Endothelial cell of umbilical vein (primary cell): ENCODE data around the gene CTIF. TPM values are rescaled to one million over a fixed set of nuclear protein-coding genes. Genes with fewer than 3 reads are reported as not detected.
A peak's percentile ranks its signal among the peaks of the same experiment; 100 is the strongest.

Experiments used
- Bru-seq: library from RNA; stranded (reverse); fragments of 400-500 nt; gene quantifications from one replicate; lab custom pipeline; 2021; lab: Mats Ljungman, UMichigan
- BruChase-seq, 2 experiments: library from RNA; stranded (reverse); fragments of 400-500 nt; gene quantifications; one replicate each; lab custom pipeline; 2021; lab: Mats Ljungman, UMichigan
- BruUV-seq: library from RNA; stranded (reverse); fragments of 400-500 nt; replicated peaks from 2 replicates; lab custom pipeline; 2021; lab: Mats Ljungman, UMichigan
- CTCF ChIA-PET: fragments of 300-600, 350-600 bp; sonication (Branson Sonifier 250); formaldehyde crosslinking; loops from one replicate; lab custom pipeline; 2021; ENCODE audit warnings: antibody characterized with exemption, inconsistent platforms; lab: Charles Lee
- POLR2A ChIA-PET: fragments of 300-600, 350-600 bp; sonication (Branson Sonifier 250); formaldehyde crosslinking; loops from one replicate; lab custom pipeline; 2021; ENCODE audit warnings: antibody characterized with exemption, inconsistent platforms; lab: Charles Lee
- DNase-seq: peaks from one replicate; pipeline ENCODE4 v3.0.0-alpha.2; 2011; ENCODE audit warnings: low read depth, low spot score
- FAIRE-seq: peaks from 2 replicates; lab custom pipeline; 2011; peaks lifted over from hg19 to GRCh38; lab: Jason Lieb, UNC
- H2AFZ ChIP-seq: 2 replicates; pipeline ENCODE4 v1.6.0; 2012; ENCODE audit warnings: low read depth, low read length, control low read depth, inconsistent platforms
- H3K27ac ChIP-seq: 2 replicates; pipeline ENCODE4 v1.5.1; 2011; ENCODE audit warnings: low read depth, mild to moderate bottlenecking, control low read depth, low read length, moderate library complexity; ENCODE audit not compliant: insufficient read depth
- H3K27me3 ChIP-seq, 2 experiments: 2 replicates each; pipeline versions ENCODE4 v1.6.0 to v1.6.1; 2011; ENCODE audit warnings: low read length in 2 of 2, mixed read lengths in 1 of 2; ENCODE audit not compliant: control insufficient read depth in 2 of 2, insufficient read depth in 2 of 2
- H3K36me3 ChIP-seq, 2 experiments: 2 replicates in 1 of 2; 3 replicates in 1 of 2; pipeline ENCODE4 v1.5.1; 2011; ENCODE audit warnings: low read length in 2 of 2, mild to moderate bottlenecking in 1 of 2, moderate library complexity in 1 of 2; ENCODE audit not compliant: control insufficient read depth in 2 of 2, insufficient read depth in 2 of 2; ENCODE audit errors: extremely low read depth in 1 of 2
- H3K4me1 ChIP-seq: 3 replicates; pipeline ENCODE4 v1.5.1; 2011; ENCODE audit warnings: mild to moderate bottlenecking, low read length; ENCODE audit not compliant: control insufficient read depth, insufficient read depth; ENCODE audit errors: extremely low read depth
- H3K4me2 ChIP-seq: 2 replicates; pipeline ENCODE4 v1.6.1; 2011; ENCODE audit warnings: low read length, control low read depth, mixed read lengths; ENCODE audit not compliant: insufficient read depth
- H3K4me3 ChIP-seq, 3 experiments: fragments of 200-600 bp in 1 of 3; sonication (generic), shearing (Covaris generic) in 1 of 3; replicated peaks in 1 of 3; 2 replicates each; pipeline ENCODE4 v1.5.1; 2011 to 2016; ENCODE audit warnings: control low read depth in 3 of 3, low read length in 3 of 3, mild to moderate bottlenecking in 2 of 3, inconsistent platforms in 1 of 3, low read depth in 1 of 3, moderate library complexity in 1 of 3; ENCODE audit not compliant: insufficient read depth in 1 of 3
- H3K79me2 ChIP-seq: 2 replicates; pipeline ENCODE4 v1.6.0; 2012; ENCODE audit warnings: low read length, inconsistent platforms; ENCODE audit not compliant: control insufficient read depth, insufficient read depth
- H3K9ac ChIP-seq: replicated peaks from 2 replicates; pipeline ENCODE3; 2011; ENCODE audit warnings: low read length, control low read depth; ENCODE audit not compliant: insufficient read depth; ENCODE audit errors: extremely low read depth
- H3K9me1 ChIP-seq: replicated peaks from 3 replicates; pipeline ENCODE4 v1.6.0; 2011; ENCODE audit warnings: mild to moderate bottlenecking, low read length; ENCODE audit not compliant: control insufficient read depth, insufficient read depth; ENCODE audit errors: extremely low read depth
- H3K9me3 ChIP-seq: replicated peaks from 2 replicates; pipeline ENCODE4 v1.5.1; 2012; ENCODE audit warnings: low read length, inconsistent platforms; ENCODE audit not compliant: control insufficient read depth, insufficient read depth
- H4K20me1 ChIP-seq: replicated peaks from 2 replicates; pipeline ENCODE3; 2011; ENCODE audit warnings: mild to moderate bottlenecking, low read length; ENCODE audit not compliant: control insufficient read depth, insufficient read depth; ENCODE audit errors: extremely low read depth
- CTCF ChIP-seq, 2 donors: IDR thresholded peaks; 1 replicate in 1 of 2; 2 replicates in 1 of 2; pipeline ENCODE4 v1.5.1; 2011; ENCODE audit warnings: low read length in 2 of 2, mild to moderate bottlenecking in 2 of 2, moderate library complexity in 2 of 2, control low read depth in 1 of 2, inconsistent platforms in 1 of 2, low read depth in 1 of 2; ENCODE audit not compliant: insufficient read depth in 1 of 2; ENCODE audit errors: extremely low read depth in 1 of 2
- EZH2 ChIP-seq: IDR thresholded peaks from 2 replicates; pipeline ENCODE4 v1.6.1; 2012; ENCODE audit warnings: borderline replicate concordance, low read depth, mild to moderate bottlenecking, moderate library complexity, low read length, inconsistent platforms; ENCODE audit not compliant: severe bottlenecking
- FOS ChIP-seq: IDR thresholded peaks from 2 replicates; pipeline ENCODE4 v1.6.1; 2011; ENCODE audit warnings: mild to moderate bottlenecking, low read length, moderate library complexity, borderline replicate concordance; ENCODE audit not compliant: insufficient read depth
- GATA2 ChIP-seq: IDR thresholded peaks from 2 replicates; pipeline ENCODE4 v1.7.0; 2011; ENCODE audit warnings: low read depth, mild to moderate bottlenecking, moderate library complexity, mixed read lengths, low read length; ENCODE audit not compliant: insufficient read length, insufficient read depth
- JUN ChIP-seq: IDR thresholded peaks from 2 replicates; pipeline ENCODE4 v1.6.1; 2011; ENCODE audit warnings: borderline replicate concordance, low read depth; ENCODE audit not compliant: insufficient read length, insufficient read depth
- MAX ChIP-seq: IDR thresholded peaks from 2 replicates; pipeline ENCODE4 v1.6.1; 2011; ENCODE audit not compliant: insufficient read depth, insufficient read length
- MYC ChIP-seq: IDR thresholded peaks from one replicate; pipeline ENCODE4 v1.6.1; 2011; ENCODE audit warnings: mild to moderate bottlenecking, low read depth, low read length
- POLR2A ChIP-seq: IDR thresholded peaks from 2 replicates; pipeline ENCODE4 v1.6.1; 2012; ENCODE audit warnings: low read depth, mild to moderate bottlenecking, control low read depth, low read length
- POLR2AphosphoS5 ChIP-seq: IDR thresholded peaks from 2 replicates; pipeline ENCODE4 v1.6.1; 2012; ENCODE audit warnings: low read depth, mild to moderate bottlenecking, control low read depth, low read length, moderate library complexity; ENCODE audit not compliant: insufficient read depth
- dilution Hi-C: fragments of 300-500 bp; cut with MboI; formaldehyde crosslinking; loops from one replicate; pipeline ENCODE4 v1.15.0; 2019; ENCODE audit warnings: low sequenced_read_pairs; ENCODE audit not compliant: extremely low pct_ligation_motif_present
- intact Hi-C: fragments of 100-400 bp; cut with micrococcal nuclease; formaldehyde crosslinking; loops from one replicate; pipeline ENCODE4 v1.10.0; 2022
- long read RNA-seq: library from polyadenylated mRNA; stranded (forward); transcript quantifications from one replicate; pipeline ENCODE4 v2.0.0, GENCODE V29; 2021
- polyA minus RNA-seq, 3 experiments: library from RNA; depleted of rRNA, polyadenylated mRNA; stranded (reverse); fragments of >200 nt; gene quantifications; 1 replicate in 1 of 3; 2 replicates in 2 of 3; pipeline ENCODE4 v1.2.3, GENCODE V29; 2011
- polyA plus RNA-seq, 4 experiments: library from polyadenylated mRNA; depleted of rRNA in 3 of 4; stranded (reverse) in 3 of 4; unstranded in 1 of 4; fragments of >200 nt; gene quantifications; 2 replicates each; pipeline versions ENCODE4 v1.2.1 to v1.2.3, GENCODE V29; 2011 to 2012; ENCODE audit warnings: missing spikeins in 1 of 4
- total RNA-seq: library from RNA; stranded (reverse); gene quantifications from 2 replicates; pipeline ENCODE4 v1.2.3, GENCODE V29; 2021

Gene CTIF
- total RNA-seq (49.4 and 57.7 TPM in 2 replicates), polyA plus RNA-seq (20.9 and 24.1 TPM in 2 replicates), polyA minus RNA-seq (43.4 and 54.5 TPM in 2 replicates), Bru-seq, nascent RNA (percentile 71 among the genes with signal in this experiment), BruChase-seq, experiment 1, labeled RNA remaining after a 6-hour chase (percentile 71 among the genes with signal in this experiment), BruChase-seq, experiment 2, labeled RNA remaining after a 2-hour chase (percentile 70 among the genes with signal in this experiment)
- polyA plus RNA-seq (2011; cell fraction: cytosol; rRNA removed) = 13.1 and 19.0 TPM in 2 replicates
- polyA plus RNA-seq (2011; cell fraction: nucleus; rRNA removed) = 64.5 and 75.2 TPM in 2 replicates
- polyA plus RNA-seq (2012) = 25.8 and 30.4 TPM in 2 replicates
- polyA minus RNA-seq (2011; cell fraction: cytosol; rRNA and poly(A)+ RNA removed) = 8.0 TPM
- polyA minus RNA-seq (2011; cell fraction: nucleus; rRNA and poly(A)+ RNA removed) = 61.2 and 104 TPM in 2 replicates
- long read RNA-seq, full-length matches to known transcripts = 5 of 24 reads
- long read RNA-seq, partial matches to known transcripts = 3 of 24 reads
- long read RNA-seq, other reads (novel, unspliced or antisense) = 16 of 24 reads

GRCh38 chr18:48538531-48539405, at the start of gene CTIF:
CTIF (plus strand) TSS chr18:48539031; CDS start chr18:48619566, 80,535 bp downstream.
- Histone ChIP-seq H3K79me2 (peaks cover 25% of the 10 kb centered on the region), H2AFZ (peak within 1 kb of the TSS; percentile 74), H4K20me1 (no peaks in the 10 kb centered on the region), H3K9ac (peak within 1 kb of the TSS; percentile 90), H3K27me3 (no peaks in the 10 kb centered on the region), H3K9me3 (no peaks in the 10 kb centered on the region), H3K27ac (peak within 1 kb of the TSS; percentile 86), H3K36me3 (no peaks in the 10 kb centered on the region), H3K4me2 (peak within 1 kb of the TSS; percentile 76), H3K4me3 (peak within 1 kb of the TSS; percentile 73 to 86 (median 80)), H3K4me1 (peaks cover 33% of the 10 kb centered on the region), H3K9me1 (no peaks in the 10 kb centered on the region)
- TF ChIP-seq CTCF (IDR thresholded peaks at IDR 0.05; ENCODE audit: extremely low read depth in 1 of 2, insufficient read depth in 1 of 2, low read depth in 1 of 2, low read length in 2 of 2) (no peak), POLR2AphosphoS5 (peak; percentile 67), MYC (peak; percentile 86), MAX (peak; percentile 92), JUN (no peak), POLR2A (peak; percentile 87), FOS (peak; percentile 5), EZH2 (no peak), GATA2 (no peak)
- FAIRE-seq (peak; percentile 94), DNase-seq (peak; percentile 96)
- intact Hi-C loops = loop anchor here (1.0 to 10.0 kb wide), 5 partner anchors 27 to 534 kb away; no protein-coding TSS in a partner anchor
- no TSS peak for BruUV-seq
- POLR2A ChIA-PET = no interaction called here
- dilution Hi-C loops = no loop called here
- CTCF ChIA-PET = interaction anchor here (0.9 to 2.2 kb wide), 5 partner anchors 18 to 94 kb away, joined by 3 to 6 read pairs (median 3); no protein-coding TSS in a partner anchor
